HG03196 (cell line): Measurements from ENCODE around the gene HBD.

Experiments used
- ATAC-seq: cut with Tn5 transposase; IDR thresholded peaks from one replicate; pipeline ENCODE4 v1.9.1; 2021; ENCODE audit not compliant: unreplicated experiment

HBD gene

GRCh38 chr11:5235364-5236095 is 1.2 kb upstream of the HBD start:
- ATAC-seq: no peak

- no peak for ATAC-seq
These were observed 976 bp downstream of the HBD start for GRCh38 chr11:5233307-5233706.

GRCh38 chr11:5232821-5233220 is 1.5 kb downstream of the HBD start:
- no peak for ATAC-seq

- ATAC-seq: no peak
These were observed 2.1 kb downstream of the HBD start for GRCh38 chr11:5232176-5232575.

GRCh38 chr11:5231111-5231510 is 3.2 kb downstream of the HBD start:
- ATAC-seq: no peak

- no peak for ATAC-seq
These were observed 4.0 kb downstream of the HBD start for GRCh38 chr11:5230266-5230665.

- no peak for ATAC-seq
These were observed 4.5 kb downstream of the HBD start for GRCh38 chr11:5229796-5230195.

GRCh38 chr11:5229356-5229755 is 4.9 kb downstream of the HBD start:
- ATAC-seq: no peak

- ATAC-seq: no peak
These were observed 6.2 kb downstream of the HBD start for GRCh38 chr11:5228124-5228523.

- ATAC-seq: no peak
These were observed 6.6 kb downstream of the HBD start for GRCh38 chr11:5227681-5228080.

- no peak for ATAC-seq
These were observed 7.5 kb downstream of the HBD start, which contains the start of gene HBB for GRCh38 chr11:5226732-5227310. HBB (minus strand) TSS chr11:5227071; CDS start chr11:5227021, 50 bp downstream.

GRCh38 chr11:5225480-5225871 is 8.8 kb downstream of the HBD start:
- ATAC-seq: no peak

- no peak for ATAC-seq
These were observed 9.5 kb downstream of the HBD start for GRCh38 chr11:5224538-5225479.

- no peak for ATAC-seq
These were observed 10.6 kb downstream of the HBD start for GRCh38 chr11:5223686-5224085.

- no peak for ATAC-seq
These were observed 11.1 kb downstream of the HBD start for GRCh38 chr11:5223146-5223545.

GRCh38 chr11:5210376-5210885 is 23.9 kb downstream of the HBD start:
- ATAC-seq: no peak

GRCh38 chr11:5204787-5205186 is 29.5 kb downstream of the HBD start:
- no peak for ATAC-seq

GRCh38 chr11:5203366-5203765 is 30.9 kb downstream of the HBD start:
- no peak for ATAC-seq

GRCh38 chr11:5200582-5200981 is 33.7 kb downstream of the HBD start, which contains the start of gene OR51V1:
OR51V1 (minus strand) TSS chr11:5200682; CDS start chr11:5200682, 0 bp downstream.
- ATAC-seq: no peak

GRCh38 chr11:5198285-5198684 is 36.0 kb downstream of the HBD start:
- no peak for ATAC-seq

- no peak for ATAC-seq
These were observed 36.7 kb downstream of the HBD start for GRCh38 chr11:5197536-5197935.
